ENCODE data around the gene ALK.
A peak's percentile ranks its signal among the peaks of the same experiment; 100 is the strongest.

ALK gene

GRCh38 chr2:29607038-29607420, 314.4 kb downstream of the ALK start:
- H2BK120ac ChIP-seq (ENCODE audit: low read depth, low read length), result no peak overlapping the region
- no peak overlapping the region for H4K8ac ChIP-seq (ENCODE audit: low read depth, low read length)
- no CpG with 5 or more reads among the region's 4 CpGs for WGBS, 2 donors (ENCODE audit: extremely low coverage in 2 of 2, insufficient read length in 2 of 2, insufficient replicate concordance in 1 of 2)
- DNase-seq (ENCODE audit: low spot score), result no peak
- H2BK15ac ChIP-seq (ENCODE audit: low read length), result no peak overlapping the region
- H3K4me2 ChIP-seq (ENCODE audit: insufficient read depth, low read length, poor library complexity, severe bottlenecking), result no peak overlapping the region
- no peak overlapping the region for H2BK5ac ChIP-seq (ENCODE audit: low read length)
- H3K27me3 ChIP-seq (ENCODE audit: control insufficient read depth in 3 of 3, insufficient read depth in 3 of 3, low read depth in 1 of 3, low read length in 3 of 3), result no peaks in the 10 kb centered on the region
- peaks cover 0 to 7% of the 10 kb centered on the region in 2 donors for H3K4me1 ChIP-seq (ENCODE audit: control insufficient read depth in 2 of 2, insufficient read depth in 1 of 2, low read depth in 1 of 2, low read length in 2 of 2)
- H3K9ac ChIP-seq (ENCODE audit: low read depth, low read length, poor library complexity), result no peak overlapping the region
- no peak overlapping the region for H2BK12ac ChIP-seq (ENCODE audit: low read length)
- H3K4me3 ChIP-seq (ENCODE audit: low read length in 2 of 2), result no peak overlapping the region
- H2AFZ ChIP-seq (ENCODE audit: low read length), result no peak overlapping the region
- no peaks in the 10 kb centered on the region for H3K36me3 ChIP-seq (replicated peaks in 1 of 2; ENCODE audit: control insufficient read depth in 2 of 2, insufficient read depth in 2 of 2, low read length in 2 of 2)
- H3K9me3 ChIP-seq (replicated peaks in 1 of 2; ENCODE audit: control insufficient read depth in 2 of 2, insufficient read depth in 1 of 2, low read depth in 1 of 2, low read length in 2 of 2), result no peaks in the 10 kb centered on the region
- no peak overlapping the region for H4K91ac ChIP-seq (ENCODE audit: low read depth, low read length, poor library complexity)
- H3K23ac ChIP-seq (ENCODE audit: low read depth, low read length, poor library complexity), result no peak overlapping the region
- no peak overlapping the region for H3K18ac ChIP-seq (ENCODE audit: low read length)
- H3K4ac ChIP-seq (ENCODE audit: low read length), result no peak overlapping the region
- H3K27ac ChIP-seq (replicated peaks; ENCODE audit: low read length), result no peak overlapping the region
- no peak overlapping the region for H2AK5ac ChIP-seq (ENCODE audit: low read depth, low read length)
- no peak overlapping the region for H3K14ac ChIP-seq (ENCODE audit: low read length)
- no peaks in the 10 kb centered on the region for H3K79me1 ChIP-seq (ENCODE audit: low read depth, low read length)

- Histone ChIP-seq H2BK5ac (ENCODE audit: low read length) (no peak overlapping the region), H2BK120ac (ENCODE audit: low read depth, low read length) (no peak overlapping the region), H2AFZ (ENCODE audit: low read length) (no peak overlapping the region), H3K4me1 (ENCODE audit: control insufficient read depth in 2 of 2, insufficient read depth in 1 of 2, low read depth in 1 of 2, low read length in 2 of 2) (peaks cover 0 to 7% of the 10 kb centered on the region in 2 donors), H3K18ac (ENCODE audit: low read length) (no peak overlapping the region), H3K4me3 (ENCODE audit: low read length in 2 of 2) (no peak overlapping the region), H2AK5ac (ENCODE audit: low read depth, low read length) (no peak overlapping the region), H3K27ac (replicated peaks; ENCODE audit: low read length) (no peak overlapping the region), H3K14ac (ENCODE audit: low read length) (no peak overlapping the region), H4K91ac (ENCODE audit: low read depth, low read length, poor library complexity) (no peak overlapping the region), H3K4ac (ENCODE audit: low read length) (no peak overlapping the region), H2BK15ac (ENCODE audit: low read length) (no peak overlapping the region), H3K4me2 (ENCODE audit: insufficient read depth, low read length, poor library complexity, severe bottlenecking) (no peak overlapping the region), H3K27me3 (ENCODE audit: control insufficient read depth in 3 of 3, insufficient read depth in 3 of 3, low read depth in 1 of 3, low read length in 3 of 3) (no peaks in the 10 kb centered on the region), H4K8ac (ENCODE audit: low read depth, low read length) (no peak overlapping the region), H3K9me3 (replicated peaks in 1 of 2; ENCODE audit: control insufficient read depth in 2 of 2, insufficient read depth in 1 of 2, low read depth in 1 of 2, low read length in 2 of 2) (no peaks in the 10 kb centered on the region), H3K23ac (ENCODE audit: low read depth, low read length, poor library complexity) (no peak overlapping the region), H3K79me1 (ENCODE audit: low read depth, low read length) (no peaks in the 10 kb centered on the region), H3K36me3 (replicated peaks in 1 of 2; ENCODE audit: control insufficient read depth in 2 of 2, insufficient read depth in 2 of 2, low read length in 2 of 2) (no peaks in the 10 kb centered on the region), H3K9ac (ENCODE audit: low read depth, low read length, poor library complexity) (no peak overlapping the region), H2BK12ac (ENCODE audit: low read length) (no peak overlapping the region)
- no peak for DNase-seq (ENCODE audit: low spot score)
- no CpG with 5 or more reads among the region's 1 CpG for WGBS, 2 donors (ENCODE audit: extremely low coverage in 2 of 2, insufficient read length in 2 of 2, insufficient replicate concordance in 1 of 2)
These were observed 315.0 kb downstream of the ALK start for GRCh38 chr2:29606104-29607037.

GRCh38 chr2:29603341-29603740, 318.0 kb downstream of the ALK start:
- no peaks in the 10 kb centered on the region for H3K27me3 ChIP-seq (ENCODE audit: control insufficient read depth in 3 of 3, insufficient read depth in 3 of 3, low read depth in 1 of 3, low read length in 3 of 3)
- no peak overlapping the region for H2BK120ac ChIP-seq (ENCODE audit: low read depth, low read length)
- H2BK12ac ChIP-seq (ENCODE audit: low read length), result no peak overlapping the region
- H2AFZ ChIP-seq (ENCODE audit: low read length), result peak overlapping the region; percentile 8
- no peak overlapping the region for H2AK5ac ChIP-seq (ENCODE audit: low read depth, low read length)
- H3K36me3 ChIP-seq (replicated peaks in 1 of 2; ENCODE audit: control insufficient read depth in 2 of 2, insufficient read depth in 2 of 2, low read length in 2 of 2), result no peaks in the 10 kb centered on the region
- no peak overlapping the region for H3K9ac ChIP-seq (ENCODE audit: low read depth, low read length, poor library complexity)
- no peaks in the 10 kb centered on the region for H3K79me1 ChIP-seq (ENCODE audit: low read depth, low read length)
- no peak overlapping the region for H2BK15ac ChIP-seq (ENCODE audit: low read length)
- no peak overlapping the region for H4K8ac ChIP-seq (ENCODE audit: low read depth, low read length)
- no peak overlapping the region for H3K4me2 ChIP-seq (ENCODE audit: insufficient read depth, low read length, poor library complexity, severe bottlenecking)
- H3K4me3 ChIP-seq (ENCODE audit: low read length in 2 of 2), result no peak overlapping the region
- no peak overlapping the region for H3K23ac ChIP-seq (ENCODE audit: low read depth, low read length, poor library complexity)
- H4K91ac ChIP-seq (ENCODE audit: low read depth, low read length, poor library complexity), result no peak overlapping the region
- peaks cover 0 to 9% of the 10 kb centered on the region in 2 donors for H3K9me3 ChIP-seq (replicated peaks in 1 of 2; ENCODE audit: control insufficient read depth in 2 of 2, insufficient read depth in 1 of 2, low read depth in 1 of 2, low read length in 2 of 2)
- no peak overlapping the region for H3K4ac ChIP-seq (ENCODE audit: low read length)
- no peak overlapping the region for H2BK5ac ChIP-seq (ENCODE audit: low read length)
- no CpG with 5 or more reads among the region's 1 CpG for WGBS, 2 donors (ENCODE audit: extremely low coverage in 2 of 2, insufficient read length in 2 of 2, insufficient replicate concordance in 1 of 2)
- no peak overlapping the region for H3K18ac ChIP-seq (ENCODE audit: low read length)
- H3K27ac ChIP-seq (replicated peaks; ENCODE audit: low read length), result no peak overlapping the region
- DNase-seq (ENCODE audit: low spot score), result no peak
- no peak overlapping the region for H3K14ac ChIP-seq (ENCODE audit: low read length)
- H3K4me1 ChIP-seq (ENCODE audit: control insufficient read depth in 2 of 2, insufficient read depth in 1 of 2, low read depth in 1 of 2, low read length in 2 of 2), result peaks cover 0 to 7% of the 10 kb centered on the region in 2 donors

DNA sequence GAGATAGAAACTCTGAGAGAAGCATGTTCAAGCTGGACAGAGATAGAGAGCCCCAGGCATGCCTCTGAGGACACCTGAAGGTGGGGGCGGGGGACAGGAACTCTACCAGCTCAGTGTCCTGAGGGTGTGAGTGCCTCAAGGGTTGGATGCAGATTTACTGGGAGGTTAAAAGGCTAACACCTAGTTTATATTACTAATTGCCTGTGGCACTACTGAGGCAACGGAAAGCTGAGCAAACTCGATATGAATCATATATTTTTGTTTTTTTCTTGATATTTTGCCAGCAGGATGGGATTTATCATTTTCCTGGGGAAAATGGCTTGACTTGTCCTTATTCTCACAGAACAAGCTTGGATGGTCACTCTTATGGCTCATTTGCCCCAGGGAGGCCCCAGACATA, 319.5 kb downstream of the ALK start:
- no peaks in the 10 kb centered on the region for H3K27me3 ChIP-seq (ENCODE audit: control insufficient read depth in 3 of 3, insufficient read depth in 3 of 3, low read depth in 1 of 3, low read length in 3 of 3)
- no peaks in the 10 kb centered on the region for H3K79me1 ChIP-seq (ENCODE audit: low read depth, low read length)
- no peak overlapping the region for H3K18ac ChIP-seq (ENCODE audit: low read length)
- H3K27ac ChIP-seq (replicated peaks; ENCODE audit: low read length), result no peak overlapping the region
- H2BK15ac ChIP-seq (ENCODE audit: low read length), result no peak overlapping the region
- H2AK5ac ChIP-seq (ENCODE audit: low read depth, low read length), result no peak overlapping the region
- H3K9ac ChIP-seq (ENCODE audit: low read depth, low read length, poor library complexity), result no peak overlapping the region
- H3K9me3 ChIP-seq (replicated peaks in 1 of 2; ENCODE audit: control insufficient read depth in 2 of 2, insufficient read depth in 1 of 2, low read depth in 1 of 2, low read length in 2 of 2), result peaks cover 0 to 9% of the 10 kb centered on the region in 2 donors
- no peak overlapping the region for H4K91ac ChIP-seq (ENCODE audit: low read depth, low read length, poor library complexity)
- H3K4me2 ChIP-seq (ENCODE audit: insufficient read depth, low read length, poor library complexity, severe bottlenecking), result no peak overlapping the region
- H3K4me1 ChIP-seq (ENCODE audit: control insufficient read depth in 2 of 2, insufficient read depth in 1 of 2, low read depth in 1 of 2, low read length in 2 of 2), result peaks cover 0 to 7% of the 10 kb centered on the region in 2 donors
- H3K4ac ChIP-seq (ENCODE audit: low read length), result no peak overlapping the region
- no peak overlapping the region for H2AFZ ChIP-seq (ENCODE audit: low read length)
- no peak overlapping the region for H4K8ac ChIP-seq (ENCODE audit: low read depth, low read length)
- H2BK5ac ChIP-seq (ENCODE audit: low read length), result no peak overlapping the region
- no peak overlapping the region for H3K14ac ChIP-seq (ENCODE audit: low read length)
- H2BK120ac ChIP-seq (ENCODE audit: low read depth, low read length), result no peak overlapping the region
- H3K4me3 ChIP-seq (ENCODE audit: low read length in 2 of 2), result no peak overlapping the region
- no peaks in the 10 kb centered on the region for H3K36me3 ChIP-seq (replicated peaks in 1 of 2; ENCODE audit: control insufficient read depth in 2 of 2, insufficient read depth in 2 of 2, low read length in 2 of 2)
- no peak for DNase-seq (ENCODE audit: low spot score)
- no CpG with 5 or more reads among the region's 3 CpGs for WGBS, 2 donors (ENCODE audit: extremely low coverage in 2 of 2, insufficient read length in 2 of 2, insufficient replicate concordance in 1 of 2)
- no peak overlapping the region for H3K23ac ChIP-seq (ENCODE audit: low read depth, low read length, poor library complexity)
- H2BK12ac ChIP-seq (ENCODE audit: low read length), result no peak overlapping the region

Data from neuronal stem cell (in vitro differentiated cells).